SH-SY5Y (cell line): Measurements from ENCODE around the gene USE1.

Source experiments
- GATA2 ChIP-seq: IDR thresholded peaks from 2 replicates; pipeline ENCODE4 v1.6.1; 2011; ENCODE audit warnings: mild to moderate bottlenecking, low read depth, low read length
- GATA3 ChIP-seq: IDR thresholded peaks from 2 replicates; pipeline ENCODE4 v1.6.1; 2011; ENCODE audit warnings: low read depth, mild to moderate bottlenecking, low read length, moderate library complexity

Gene USE1

GRCh38 chr19:17220207-17220758 lies 5.1 kb downstream of the USE1 start:
- TF ChIP-seq GATA2 (no peak), GATA3 (no peak)

GRCh38 chr19:17225053-17225452 lies 9.9 kb downstream of the USE1 start:
- TF ChIP-seq GATA3 = no peak
- no peak for TF ChIP-seq GATA2

GRCh38 chr19:17226002-17226933 lies 11.1 kb downstream of the USE1 start, which contains the start of gene OCEL1:
Gene OCEL1, plus strand, starts transcription at chr19:17226226. Its CDS starts 22 bp downstream, at chr19:17226248.
- TF ChIP-seq GATA2 = no peak
- no peak for TF ChIP-seq GATA3

- no peak for TF ChIP-seq GATA2
- TF ChIP-seq GATA3 = no peak
These were observed 12.7 kb downstream of the USE1 start for GRCh38 chr19:17227798-17228367.

- no peak for TF ChIP-seq GATA3
- no peak for TF ChIP-seq GATA2
These were observed 14.7 kb downstream of the USE1 start for GRCh38 chr19:17229890-17230289.

- TF ChIP-seq GATA3 (no peak), GATA2 (no peak)
These were observed 17.1 kb downstream of the USE1 start for GRCh38 chr19:17232258-17232657.

GRCh38 chr19:17234911-17235299 lies 19.7 kb downstream of the USE1 start:
- no peak for TF ChIP-seq GATA3
- no peak for TF ChIP-seq GATA2

- TF ChIP-seq GATA3 (no peak), GATA2 (no peak)
These were observed 20.3 kb downstream of the USE1 start for GRCh38 chr19:17235300-17235970.

- no peak for TF ChIP-seq GATA3
- TF ChIP-seq GATA2 = no peak
These were observed 21.0 kb downstream of the USE1 start for GRCh38 chr19:17235971-17236777.

- TF ChIP-seq GATA3 (no peak), GATA2 (no peak)
These were observed 21.8 kb downstream of the USE1 start for GRCh38 chr19:17236811-17237543.

GRCh38 chr19:17237747-17238706 lies 22.9 kb downstream of the USE1 start:
- TF ChIP-seq GATA3 (no peak), GATA2 (no peak)
